Skin epidermis (tissue), 12 donors: Measurements from ENCODE around the gene CA5A.
"Not testable (repeated sequence)": the region's sequence is repeated elsewhere in the genome, so short reads cannot be mapped to it uniquely, and the experiment has no call there.

Experiments
- H3K27ac ChIP-seq, 21 experiments: fragments of 200-600 bp; sonication (generic) in 11 of 21; one replicate each; pipeline ENCODE4 v1.5.0; 2020; ENCODE audit warnings: mild to moderate bottlenecking in 3 of 21, inconsistent platforms in 2 of 21, moderate library complexity in 2 of 21
- H3K4me3 ChIP-seq, 7 experiments: fragments of 200-600 bp; sonication (generic) in 2 of 7; one replicate each; pipeline ENCODE4 v1.5.0; 2020; ENCODE audit warnings: inconsistent platforms in 2 of 7, mild to moderate bottlenecking in 2 of 7, moderate library complexity in 1 of 7

CA5A gene

DNA sequence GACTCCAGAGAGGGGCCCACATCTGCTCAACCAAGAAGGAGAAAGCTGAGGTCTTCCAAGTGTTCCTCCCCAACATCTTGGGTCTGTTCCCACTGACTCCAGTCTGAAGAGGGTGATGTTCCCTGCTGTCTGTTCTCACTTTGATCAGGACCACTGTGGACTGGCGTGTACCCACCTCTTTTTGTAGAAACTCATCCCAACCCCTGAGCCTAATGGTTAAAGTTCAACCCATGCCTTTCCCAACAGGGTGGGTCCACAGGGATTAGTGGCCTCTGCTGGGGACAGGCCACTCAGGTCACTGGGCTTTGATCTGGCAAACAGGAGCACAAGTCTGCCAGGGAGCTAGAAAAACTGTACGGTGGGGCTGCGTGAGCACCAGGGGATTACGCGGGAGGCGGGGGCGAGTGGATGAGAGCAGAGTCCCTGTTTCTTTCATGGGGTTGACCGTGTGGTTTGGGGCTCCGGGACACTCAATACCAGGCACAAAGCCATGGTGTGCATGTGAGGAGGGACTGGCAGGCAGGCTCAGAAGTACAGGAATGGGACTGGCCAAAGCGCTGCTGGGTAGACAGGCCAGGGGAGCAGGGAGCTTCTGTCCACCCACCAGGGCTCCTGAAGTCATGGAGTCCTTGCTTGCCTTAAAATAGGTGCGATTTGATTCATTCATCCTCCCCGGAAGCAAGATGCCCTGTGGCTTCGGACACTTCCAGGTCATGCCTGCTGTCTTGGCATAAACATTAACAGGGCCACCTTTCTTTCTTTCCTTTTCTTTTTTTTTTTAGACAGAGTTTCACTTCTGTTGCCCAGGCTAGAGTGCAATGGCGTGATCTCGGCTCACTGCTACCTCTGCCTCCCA is at the start of gene CA5A:
TSS of gene CA5A (minus strand) at position 155 of the 856 bp plus-strand sequence. CDS start at position 76, 79 bp downstream.
- H3K4me3 ChIP-seq: no peak within 1 kb of the TSS
- no peak within 1 kb of the TSS for H3K27ac ChIP-seq

DNA sequence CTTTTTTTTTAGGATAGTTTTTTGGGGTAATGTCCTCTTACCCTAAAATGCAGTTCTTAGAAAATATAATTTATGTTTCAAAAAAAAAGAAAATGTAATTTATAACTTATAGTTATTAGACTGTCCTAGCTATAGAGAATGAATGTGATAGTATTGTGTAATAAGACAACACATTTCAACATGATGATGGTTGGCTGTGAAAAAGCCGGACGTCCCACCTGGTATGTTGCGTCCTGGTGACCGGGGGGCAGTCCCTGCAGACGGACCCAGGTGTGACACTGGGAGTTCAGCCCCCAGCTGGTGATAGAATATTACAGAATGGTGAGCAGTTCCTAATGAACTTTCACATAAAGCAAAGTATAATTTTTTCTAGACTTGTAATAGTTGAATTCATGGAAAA is 49.2 kb upstream of the CA5A start:
- H3K4me3 ChIP-seq: not testable (repeated sequence)

DNA sequence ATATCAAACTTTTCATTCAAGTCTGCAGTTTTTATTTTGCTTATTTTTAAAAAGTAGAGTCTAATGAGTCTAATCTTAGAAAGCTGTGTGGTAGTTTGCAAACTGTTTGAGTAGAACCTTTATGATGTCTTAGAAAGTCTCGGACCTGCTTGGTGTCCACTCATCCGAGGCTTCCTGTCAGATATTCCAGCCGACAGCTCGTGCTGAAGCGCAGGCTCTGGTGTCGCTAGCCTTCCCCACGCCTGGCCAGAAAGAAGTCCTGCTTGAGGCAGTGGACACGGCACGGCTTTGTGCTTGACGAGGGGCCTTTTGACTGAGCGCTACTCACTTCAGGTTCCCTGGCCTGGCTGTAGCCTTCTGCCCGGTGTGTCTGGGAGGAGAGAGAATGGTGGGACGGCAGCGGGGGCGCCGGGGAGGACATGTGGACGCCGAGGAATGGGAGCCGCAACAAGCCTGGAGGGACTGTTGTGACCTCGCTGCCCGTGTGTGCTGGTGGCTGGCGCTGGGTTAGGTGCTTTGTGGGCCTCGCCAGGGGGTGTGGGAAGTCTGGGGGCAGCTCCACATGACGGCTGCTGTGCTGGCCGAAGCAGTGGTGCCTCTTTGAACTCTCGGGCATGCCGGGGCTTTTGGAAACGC is 48.4 kb upstream of the CA5A start:
- no peak overlapping the region for H3K4me3 ChIP-seq
- peak overlapping the region in 7 of 21 experiments; percentile 14 to 83 (median 44) for H3K27ac ChIP-seq

More for the DNA sequence above, 49.2 kb upstream of the CA5A start:
- H3K27ac ChIP-seq: peak overlapping the region in 5 of 21 experiments; percentile 42 to 83 (median 50)

DNA sequence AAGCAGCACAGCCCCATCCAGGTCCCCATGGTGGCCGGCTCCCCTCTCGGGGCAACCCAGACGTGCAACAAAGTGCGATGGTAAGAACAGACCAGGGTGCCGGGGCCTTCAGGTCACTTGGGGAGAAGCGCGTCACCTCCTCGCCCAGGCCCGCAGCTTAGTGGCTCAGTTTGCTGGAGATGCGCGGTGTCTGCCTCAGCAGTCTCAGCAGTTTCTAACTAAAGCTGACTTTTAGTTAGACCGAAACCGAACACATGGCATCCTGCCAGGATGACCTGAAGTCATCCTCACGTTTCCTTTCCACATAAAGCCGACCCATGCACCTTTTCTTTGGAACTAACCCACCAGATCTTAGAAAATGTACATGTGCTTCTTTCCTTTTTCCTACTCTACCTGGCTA is 47.9 kb upstream of the CA5A start:
- peak overlapping the region in 11 of 21 experiments; percentile 16 to 83 (median 47) for H3K27ac ChIP-seq
- not testable (repeated sequence) for H3K4me3 ChIP-seq

DNA sequence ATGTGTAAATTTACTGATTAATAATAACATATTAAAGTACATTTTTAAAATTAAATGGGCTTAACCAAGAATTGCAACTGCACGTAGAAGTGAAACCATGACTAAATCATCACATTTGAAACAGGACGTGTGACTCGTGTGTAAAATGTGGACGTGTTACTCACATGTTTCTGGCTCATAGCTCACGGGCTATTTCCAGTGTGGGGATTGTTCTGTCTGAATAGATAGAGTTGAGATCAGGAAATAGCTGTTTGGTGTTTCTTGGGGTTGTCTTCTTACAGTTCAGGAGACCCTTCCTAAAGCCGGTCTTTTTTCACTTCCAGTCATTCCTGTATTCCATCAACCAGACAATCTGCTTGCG is 47.4 kb upstream of the CA5A start:
- peak overlapping the region in 11 of 21 experiments; percentile 12 to 83 (median 47) for H3K27ac ChIP-seq
- H3K4me3 ChIP-seq: not testable (repeated sequence)

DNA sequence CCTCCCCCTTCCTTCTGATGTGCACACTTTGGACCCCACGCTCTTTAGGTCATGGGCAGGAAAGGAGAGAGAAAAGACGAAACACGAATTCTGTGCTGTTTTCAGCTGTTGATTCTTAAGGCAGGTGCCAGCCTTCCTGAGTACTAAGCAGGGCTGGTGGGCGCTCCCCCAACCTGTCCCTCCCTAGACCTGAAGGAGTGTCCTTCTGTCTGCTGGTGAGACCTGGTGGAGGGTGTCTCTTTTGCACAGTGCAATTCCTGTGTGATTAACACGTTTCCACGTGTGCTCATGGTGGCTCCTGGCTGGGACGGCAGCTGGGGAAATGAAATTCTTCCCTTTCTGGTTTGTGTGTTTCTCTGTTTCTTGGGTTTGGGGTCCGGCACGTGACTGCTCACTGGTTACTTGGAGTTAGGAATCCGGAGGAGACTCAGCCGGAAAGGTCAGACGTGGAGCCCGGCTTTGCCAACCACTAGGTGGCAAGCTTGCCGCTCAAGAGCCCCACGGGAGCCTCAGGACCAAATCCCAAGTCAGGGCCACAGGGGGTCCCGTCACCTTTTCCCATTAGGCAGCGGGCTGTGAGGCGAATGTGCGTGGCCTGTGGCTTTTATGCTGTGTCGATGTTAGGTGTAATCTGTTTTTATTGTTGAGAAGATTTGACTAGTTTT is 46.9 kb upstream of the CA5A start:
- H3K4me3 ChIP-seq: not testable (repeated sequence)
- H3K27ac ChIP-seq: peak overlapping the region in 10 of 21 experiments; percentile 12 to 83 (median 43)

DNA sequence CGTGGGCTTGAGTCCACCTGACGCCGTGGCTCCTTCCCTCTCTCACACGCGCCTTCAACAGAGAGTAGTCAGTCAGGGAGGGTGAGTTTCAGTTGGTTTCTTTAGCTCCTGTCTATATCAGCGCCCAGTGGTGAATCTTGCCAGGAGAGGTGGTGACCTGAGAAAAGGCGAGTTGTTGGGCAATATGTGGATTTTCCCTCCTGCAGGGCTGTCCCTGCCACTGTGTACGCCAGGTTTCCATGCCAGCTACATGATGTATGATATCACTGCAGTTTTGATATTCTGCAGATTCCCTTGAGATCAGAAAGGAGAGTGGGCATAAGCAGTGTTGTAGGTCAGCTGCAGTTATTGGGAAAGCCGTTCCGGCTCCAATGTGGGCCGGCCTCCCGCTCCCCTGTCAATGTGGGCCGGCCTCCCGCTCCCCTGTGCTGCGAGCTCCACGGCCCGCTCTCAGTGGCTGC is 46.3 kb upstream of the CA5A start:
- H3K27ac ChIP-seq: peak overlapping the region in 2 of 21 experiments; percentile 12 to 63

GRCh38 chr16:87981376-87981775 is 45.0 kb upstream of the CA5A start:
- H3K27ac ChIP-seq: peak overlapping the region in 1 of 21 experiments; percentile 63
- not testable (repeated sequence) for H3K4me3 ChIP-seq

More for the DNA sequence above, 46.3 kb upstream of the CA5A start:
- no peak overlapping the region for H3K4me3 ChIP-seq

DNA sequence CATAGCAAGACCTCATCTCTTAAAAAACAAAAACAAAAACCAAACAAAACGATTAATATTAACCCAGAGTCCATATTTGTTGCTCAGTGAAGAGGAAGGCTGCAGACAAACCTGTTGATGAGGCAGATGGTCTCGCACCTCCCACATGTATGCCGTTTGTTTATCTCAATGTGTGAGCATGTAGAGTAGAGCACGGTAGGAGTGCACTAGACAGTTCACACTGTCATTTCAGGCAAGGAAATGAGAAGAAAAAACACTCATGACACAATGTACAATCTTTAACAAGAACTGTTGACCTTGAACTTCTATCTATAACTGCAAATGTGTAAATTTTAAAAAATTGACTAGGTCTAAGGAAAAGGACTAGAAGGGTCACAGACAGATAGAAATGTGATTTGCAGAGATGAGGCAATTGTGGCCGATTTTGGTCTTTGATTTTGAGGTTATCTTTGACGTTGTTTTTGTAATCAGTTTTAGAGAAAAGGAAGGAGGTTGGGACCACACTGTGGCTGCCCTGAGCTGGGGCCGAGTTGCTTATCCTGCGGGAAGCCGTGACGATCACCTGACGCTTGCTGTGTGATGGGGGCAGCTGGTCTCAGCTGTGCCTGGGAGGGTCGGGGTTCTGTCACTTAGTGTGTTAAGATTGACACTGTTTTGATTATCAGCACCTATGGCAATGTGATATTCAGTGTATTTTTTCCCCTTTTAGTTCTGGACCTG is 43.7 kb upstream of the CA5A start:
- H3K4me3 ChIP-seq: not testable (repeated sequence)
- H3K27ac ChIP-seq: peak overlapping the region in 2 of 21 experiments; percentile 35 to 63

DNA sequence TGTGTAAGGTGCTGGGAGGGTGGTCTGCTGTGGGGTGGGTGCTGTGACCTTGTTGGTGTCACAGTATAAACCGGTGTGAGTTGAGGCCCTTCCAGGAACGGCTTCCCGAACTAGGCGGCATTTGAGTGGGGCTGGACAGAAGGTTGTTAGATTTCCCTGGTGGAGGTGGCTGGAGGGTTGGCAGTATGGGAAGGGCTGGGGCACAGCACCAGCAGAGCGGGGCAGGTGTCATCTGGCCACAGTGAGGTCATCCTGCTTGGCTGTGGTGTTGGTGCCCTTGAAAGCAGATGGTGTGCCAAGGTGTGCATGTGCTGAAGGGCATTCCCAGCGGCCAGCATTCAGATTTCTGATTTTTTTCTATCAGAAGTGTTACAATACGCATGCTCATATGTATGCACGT is 43.0 kb upstream of the CA5A start:
- H3K27ac ChIP-seq: peak overlapping the region in 2 of 21 experiments; percentile 35 to 63
- no peak overlapping the region for H3K4me3 ChIP-seq

- no peak overlapping the region for H3K27ac ChIP-seq
- H3K4me3 ChIP-seq: no peak overlapping the region
Measured at GRCh38 chr16:87978127-87978526, 41.8 kb upstream of the CA5A start.

GRCh38 chr16:87976665-87977064 is 40.3 kb upstream of the CA5A start:
- Histone ChIP-seq H3K4me3 (no peak overlapping the region), H3K27ac (no peak overlapping the region)

DNA sequence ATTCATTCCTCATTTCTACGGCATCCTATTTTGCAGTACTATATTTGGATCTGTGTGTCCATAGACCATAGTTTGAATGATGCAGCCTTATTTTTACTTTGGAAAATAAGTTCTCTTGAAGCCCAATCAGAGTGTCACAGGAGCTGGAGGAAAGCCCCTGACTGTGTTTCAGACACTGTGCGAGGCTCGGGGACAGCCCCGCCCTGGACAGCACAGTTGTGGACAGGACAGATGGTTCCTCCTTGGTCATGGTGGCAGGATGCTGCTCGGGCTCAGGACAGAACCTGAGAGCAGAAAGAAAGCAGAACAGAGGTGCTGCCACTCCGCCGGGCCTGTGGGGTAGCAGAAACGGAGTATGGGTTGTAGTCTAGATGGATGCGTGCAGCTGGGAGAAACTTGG is 37.8 kb upstream of the CA5A start:
- Histone ChIP-seq H3K4me3 (no peak overlapping the region), H3K27ac (no peak overlapping the region)

DNA sequence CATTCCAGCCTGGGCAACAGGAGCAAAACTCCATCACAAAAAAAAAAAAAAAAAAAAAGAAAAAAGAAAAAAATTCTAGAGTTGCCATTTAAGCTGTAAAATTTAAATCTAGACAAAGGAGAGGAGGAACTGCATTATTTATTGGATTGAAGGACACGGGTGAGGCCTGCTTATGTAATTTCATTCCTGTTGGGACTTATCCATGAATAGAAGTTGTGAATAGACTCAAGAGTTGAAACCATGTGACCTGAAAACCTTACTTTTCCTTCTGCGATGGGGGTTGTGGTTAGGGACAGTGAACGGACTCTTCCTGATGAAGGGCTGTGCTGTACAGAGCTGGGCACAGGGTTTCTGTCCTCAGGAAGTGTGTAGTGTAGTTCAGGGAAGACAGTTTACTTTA is 37.4 kb upstream of the CA5A start:
- Histone ChIP-seq H3K4me3 (no peak overlapping the region), H3K27ac (no peak overlapping the region)

DNA sequence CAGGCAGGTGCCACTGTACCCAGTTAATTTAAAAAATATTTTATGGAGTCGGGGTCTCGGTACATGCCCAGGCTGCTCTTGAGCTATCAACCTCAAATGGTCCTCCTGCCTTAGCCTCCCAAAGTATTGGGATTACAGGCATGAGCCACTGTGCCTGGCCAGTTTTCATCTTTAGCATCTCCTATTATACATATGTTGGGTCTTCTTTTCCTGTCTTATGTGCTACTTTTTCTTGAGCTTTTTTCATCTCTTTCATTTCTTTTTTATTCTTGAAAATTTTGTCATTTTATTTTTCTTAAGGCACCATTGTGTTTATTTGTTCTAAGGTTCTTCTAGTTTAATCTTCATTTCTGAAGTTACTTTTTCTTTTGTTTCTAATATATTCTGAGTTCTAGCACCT is 35.6 kb upstream of the CA5A start:
- H3K27ac ChIP-seq: no peak overlapping the region
- H3K4me3 ChIP-seq: no peak overlapping the region

GRCh38 chr16:87970186-87970585 is 33.9 kb upstream of the CA5A start:
- H3K4me3 ChIP-seq: no peak overlapping the region
- peak overlapping the region in 1 of 21 experiments; percentile 10 for H3K27ac ChIP-seq

- no peak overlapping the region for H3K27ac ChIP-seq
Measured at GRCh38 chr16:87968541-87968940, 32.2 kb upstream of the CA5A start.

DNA sequence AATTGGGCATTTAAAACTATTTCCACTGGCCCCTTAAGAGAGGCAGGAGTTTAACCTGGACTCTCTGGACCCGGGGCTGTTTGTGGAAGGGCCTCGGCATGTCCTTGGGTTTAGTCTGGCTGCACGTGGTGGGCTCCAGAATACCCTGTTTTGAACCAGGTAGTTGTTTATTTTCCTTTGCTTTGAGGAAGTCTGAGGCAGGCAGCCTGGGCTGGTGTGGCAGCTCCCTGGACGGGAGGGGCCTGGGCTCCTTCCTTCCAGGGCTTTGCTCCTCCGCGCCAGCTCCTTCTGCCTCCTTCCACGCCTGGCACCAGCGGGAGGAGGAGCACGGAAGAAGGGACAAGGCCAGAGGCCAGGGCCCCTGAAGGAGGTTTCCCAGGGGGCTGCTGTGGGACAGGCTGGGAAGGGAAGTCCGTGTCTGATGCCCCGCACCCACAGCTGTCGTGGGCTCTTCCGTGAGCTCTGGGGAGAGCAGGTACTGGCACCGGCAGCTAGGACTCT is 30.4 kb upstream of the CA5A start:
- no peak overlapping the region for H3K4me3 ChIP-seq
- H3K27ac ChIP-seq: peak overlapping the region in 20 of 21 experiments; percentile 67 to 90 (median 82)

More at GRCh38 chr16:87968541-87968940, 32.2 kb upstream of the CA5A start:
- no peak overlapping the region for H3K4me3 ChIP-seq

DNA sequence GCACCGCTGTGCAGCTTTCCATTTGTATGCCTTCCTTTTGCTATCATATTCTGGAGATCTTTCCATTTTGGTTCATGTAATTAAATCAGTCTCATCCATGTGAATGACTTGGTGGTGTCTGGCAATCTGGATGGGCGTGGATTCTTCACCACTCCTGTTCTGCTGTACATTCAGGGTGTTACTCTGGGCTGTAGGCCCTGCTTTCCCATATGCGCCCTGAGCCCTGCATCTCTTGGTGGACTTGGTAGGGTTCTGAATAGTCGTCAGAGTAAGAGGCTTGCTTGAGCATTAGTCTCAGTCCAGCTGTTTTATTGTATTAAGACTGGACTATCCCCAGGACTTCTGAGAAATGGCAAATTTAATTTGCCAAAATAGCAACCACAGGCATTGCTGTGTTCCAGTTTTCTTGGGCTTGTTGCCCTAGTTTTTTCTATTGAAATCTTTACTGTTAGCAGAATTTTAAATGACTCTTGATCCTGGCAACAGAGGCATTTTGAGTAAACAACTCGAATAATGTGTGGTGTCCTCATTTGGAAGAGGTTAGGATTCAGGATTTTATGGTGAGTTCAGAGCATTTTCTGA is 29.8 kb upstream of the CA5A start:
- no peak overlapping the region for H3K4me3 ChIP-seq
- peak overlapping the region in 20 of 21 experiments; percentile 67 to 90 (median 82) for H3K27ac ChIP-seq
